ENCODE measurements around the gene COPG1.
"Not testable (repeated sequence)": the region's sequence is repeated elsewhere in the genome, so short reads cannot be mapped to it uniquely, and the experiment has no call there.

The COPG1 gene, protein sequence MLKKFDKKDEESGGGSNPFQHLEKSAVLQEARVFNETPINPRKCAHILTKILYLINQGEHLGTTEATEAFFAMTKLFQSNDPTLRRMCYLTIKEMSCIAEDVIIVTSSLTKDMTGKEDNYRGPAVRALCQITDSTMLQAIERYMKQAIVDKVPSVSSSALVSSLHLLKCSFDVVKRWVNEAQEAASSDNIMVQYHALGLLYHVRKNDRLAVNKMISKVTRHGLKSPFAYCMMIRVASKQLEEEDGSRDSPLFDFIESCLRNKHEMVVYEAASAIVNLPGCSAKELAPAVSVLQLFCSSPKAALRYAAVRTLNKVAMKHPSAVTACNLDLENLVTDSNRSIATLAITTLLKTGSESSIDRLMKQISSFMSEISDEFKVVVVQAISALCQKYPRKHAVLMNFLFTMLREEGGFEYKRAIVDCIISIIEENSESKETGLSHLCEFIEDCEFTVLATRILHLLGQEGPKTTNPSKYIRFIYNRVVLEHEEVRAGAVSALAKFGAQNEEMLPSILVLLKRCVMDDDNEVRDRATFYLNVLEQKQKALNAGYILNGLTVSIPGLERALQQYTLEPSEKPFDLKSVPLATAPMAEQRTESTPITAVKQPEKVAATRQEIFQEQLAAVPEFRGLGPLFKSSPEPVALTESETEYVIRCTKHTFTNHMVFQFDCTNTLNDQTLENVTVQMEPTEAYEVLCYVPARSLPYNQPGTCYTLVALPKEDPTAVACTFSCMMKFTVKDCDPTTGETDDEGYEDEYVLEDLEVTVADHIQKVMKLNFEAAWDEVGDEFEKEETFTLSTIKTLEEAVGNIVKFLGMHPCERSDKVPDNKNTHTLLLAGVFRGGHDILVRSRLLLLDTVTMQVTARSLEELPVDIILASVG

DNA sequence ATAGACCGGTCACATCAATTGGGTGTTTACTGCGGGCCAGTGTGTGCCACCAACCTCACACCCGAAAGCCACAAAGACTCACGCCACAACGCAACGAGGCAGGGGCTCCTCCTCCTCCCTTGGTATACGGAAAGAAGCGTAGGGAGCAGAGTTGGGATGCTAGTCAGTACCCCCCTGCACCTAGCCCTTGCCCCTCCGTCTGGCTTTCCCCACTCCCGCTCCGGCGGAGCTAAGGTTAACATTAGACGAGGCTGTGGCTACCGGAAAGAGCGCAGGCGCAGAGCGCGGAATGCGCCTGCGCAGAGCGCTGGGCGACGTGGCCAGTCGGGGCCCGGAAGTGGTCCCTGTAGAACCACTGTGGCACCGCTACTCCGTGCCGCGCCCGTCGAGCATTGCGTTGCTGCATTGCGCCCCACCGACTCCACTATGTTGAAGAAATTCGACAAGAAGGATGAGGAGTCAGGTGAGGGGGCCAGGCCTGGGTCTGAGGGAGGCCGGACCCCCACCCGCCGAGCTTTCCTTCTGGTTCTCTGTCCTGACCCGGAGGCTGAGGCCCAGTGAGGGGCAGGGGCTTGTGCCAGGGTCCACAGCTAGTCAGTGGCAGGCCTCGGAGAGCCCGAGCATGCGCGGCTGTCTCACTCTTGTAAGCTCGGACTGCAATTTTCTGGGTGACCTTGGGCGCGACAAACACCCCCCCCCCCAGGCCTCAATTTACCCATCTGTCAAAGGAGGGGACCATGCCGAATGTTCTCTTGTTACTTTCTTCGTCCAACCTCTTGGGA is at the start of gene COPG1:
Gene COPG1, plus strand, starts transcription at position 323 of the 782 bp plus-strand sequence. Its CDS starts 104 bp downstream, at position 427.
- peak; percentile 72 to 89 (median 80) for DNase-seq

DNA sequence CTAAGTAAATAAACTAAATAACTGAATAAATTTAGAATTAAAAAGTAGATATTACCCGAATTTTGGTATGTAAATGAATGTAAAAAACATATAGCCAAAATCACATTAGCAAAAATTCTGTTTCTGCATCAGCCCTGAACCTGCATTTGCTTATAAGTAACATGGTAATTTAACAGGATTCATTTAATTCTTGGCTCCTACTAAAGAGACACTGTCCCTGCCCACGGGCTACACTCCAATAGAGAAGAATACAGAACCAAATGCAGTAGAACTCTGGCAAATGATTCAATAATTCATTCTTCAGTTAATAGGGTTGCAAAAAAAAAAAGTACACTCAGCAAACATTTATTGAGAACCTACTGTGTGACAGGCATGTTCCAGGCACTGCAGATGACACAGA is 44.9 kb upstream of the COPG1 start:
- no peak for DNase-seq

DNA sequence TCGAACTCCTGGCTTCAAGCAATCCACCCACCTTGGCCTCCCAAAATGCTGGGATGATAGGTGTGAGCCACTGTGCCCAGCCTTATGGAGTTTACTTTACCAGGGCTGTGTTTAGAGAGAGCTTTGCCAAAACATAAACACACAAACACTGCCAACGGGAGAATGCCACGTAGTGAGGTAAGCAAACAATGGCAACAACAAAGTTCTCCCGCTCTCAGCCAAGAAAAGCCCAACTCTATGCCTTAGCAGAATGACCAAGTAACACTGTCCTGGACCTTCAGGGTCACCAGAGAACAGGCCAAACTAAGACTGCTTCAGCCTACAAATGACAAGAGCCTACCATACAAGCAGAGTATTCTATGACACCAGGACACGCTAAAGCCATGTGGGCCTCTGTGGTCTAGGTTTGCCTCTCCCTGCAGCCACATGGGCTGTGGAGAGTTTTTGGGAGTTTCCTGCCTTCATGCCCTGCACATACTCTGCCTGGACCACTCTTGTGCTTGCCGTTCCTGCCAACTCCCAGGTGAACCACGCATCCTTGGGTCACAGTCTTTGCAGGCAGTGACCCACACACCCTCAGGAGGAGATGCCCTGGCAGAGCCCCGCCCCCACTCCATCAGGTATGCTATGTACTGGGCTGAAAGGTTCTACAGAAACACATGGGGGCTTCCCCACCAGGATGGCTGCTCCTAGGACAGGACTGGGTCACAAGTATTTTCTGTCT is 44.1 kb upstream of the COPG1 start:
- no peak for DNase-seq

DNA sequence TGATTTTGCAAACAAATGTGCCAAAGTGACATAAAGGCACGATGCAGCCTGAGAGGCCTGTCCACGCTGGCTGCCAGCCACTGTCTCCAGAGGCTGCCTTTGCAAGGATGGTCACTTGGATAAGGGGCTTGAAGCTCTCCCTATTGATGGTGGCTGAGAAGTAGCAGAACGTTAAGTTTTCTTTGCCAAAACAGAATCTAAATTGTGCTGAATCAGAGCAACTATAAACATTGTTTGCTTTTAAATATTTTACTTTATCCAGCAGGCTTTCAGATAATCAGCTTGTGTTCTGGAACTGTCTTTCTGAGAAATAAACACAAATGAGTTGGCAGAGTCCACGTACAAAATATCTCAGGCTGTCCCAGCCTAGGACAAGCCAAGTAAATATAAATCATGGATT is 41.9 kb upstream of the COPG1 start:
- DNase-seq = no peak

DNA sequence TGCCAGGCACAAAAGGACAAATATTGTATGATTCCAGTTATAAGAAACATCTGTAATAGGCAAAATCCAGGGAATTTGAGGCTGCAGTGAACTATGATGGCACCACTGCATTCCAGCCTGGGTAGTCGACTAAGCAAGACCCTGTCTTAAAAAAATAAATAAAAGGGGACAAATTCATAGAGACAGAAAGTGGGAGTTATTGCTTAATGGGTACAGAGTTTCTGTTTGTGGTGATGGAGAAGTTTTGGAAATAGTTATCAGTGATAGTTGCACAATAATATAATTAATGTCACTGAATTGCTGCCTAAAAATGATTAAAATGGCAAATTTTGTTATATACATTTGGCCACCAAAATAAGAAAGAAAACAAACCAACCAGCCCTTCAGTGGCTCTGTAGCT is 38.1 kb upstream of the COPG1 start:
- no peak for DNase-seq

DNA sequence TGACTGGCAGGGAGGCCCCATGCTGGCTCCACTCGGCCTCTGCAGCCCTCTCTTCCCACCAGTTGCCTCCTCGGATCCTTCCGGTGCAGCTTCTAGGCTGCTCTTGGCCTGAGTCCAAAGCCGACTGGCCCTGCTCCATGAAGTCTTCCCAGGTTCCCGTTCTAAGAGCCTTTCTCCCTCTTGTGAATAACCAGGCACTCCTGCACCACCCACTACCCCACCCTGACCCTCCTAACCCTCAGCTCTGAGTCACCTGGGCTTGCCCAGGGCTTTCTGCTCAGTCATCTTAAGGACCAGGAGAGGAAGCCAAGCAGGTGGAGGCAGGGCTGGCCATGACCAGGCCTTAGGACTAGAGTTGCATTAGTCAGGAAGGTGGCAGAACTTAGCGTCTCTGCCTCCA is 37.6 kb upstream of the COPG1 start:
- no peak for DNase-seq

DNA sequence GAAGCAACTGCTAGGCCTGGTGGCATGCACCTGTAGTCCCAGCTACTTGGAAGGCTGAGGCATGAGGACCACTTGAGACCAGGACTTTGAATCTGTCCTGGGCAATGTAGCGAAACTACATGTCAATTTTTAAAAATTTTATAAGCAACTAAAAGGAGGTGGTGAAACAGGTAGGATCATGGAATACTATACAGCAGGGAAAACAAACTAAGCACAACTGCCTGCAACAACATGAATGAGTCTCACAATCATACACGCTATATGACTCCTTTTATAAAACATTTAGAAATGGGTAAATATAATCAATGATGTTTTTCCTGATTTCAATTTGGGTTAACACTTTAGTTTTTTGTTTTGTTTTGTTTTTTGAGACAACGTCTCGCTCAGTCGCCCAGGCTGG is 36.2 kb upstream of the COPG1 start:
- DNase-seq = no peak

DNA sequence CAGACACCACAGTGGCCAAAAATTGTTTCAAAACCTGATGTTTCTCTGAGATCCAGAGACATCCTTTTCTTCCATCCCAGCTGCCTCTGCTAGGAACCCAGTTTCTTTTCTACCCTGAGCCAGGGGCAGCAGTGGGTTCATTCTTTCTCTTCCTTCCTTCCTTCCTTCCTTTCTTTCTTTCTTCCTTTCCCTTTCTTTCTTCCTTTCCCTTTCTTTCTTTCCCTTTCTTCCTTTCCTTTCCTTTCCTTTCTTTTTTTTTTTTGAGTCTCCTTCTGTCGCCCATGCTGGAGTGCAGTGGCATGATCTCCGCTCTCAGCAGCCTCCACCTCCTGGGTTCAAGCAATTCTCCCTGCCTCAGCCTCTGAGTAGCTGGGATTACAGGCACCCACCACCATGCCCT is 30.7 kb upstream of the COPG1 start:
- DNase-seq = no peak

DNA sequence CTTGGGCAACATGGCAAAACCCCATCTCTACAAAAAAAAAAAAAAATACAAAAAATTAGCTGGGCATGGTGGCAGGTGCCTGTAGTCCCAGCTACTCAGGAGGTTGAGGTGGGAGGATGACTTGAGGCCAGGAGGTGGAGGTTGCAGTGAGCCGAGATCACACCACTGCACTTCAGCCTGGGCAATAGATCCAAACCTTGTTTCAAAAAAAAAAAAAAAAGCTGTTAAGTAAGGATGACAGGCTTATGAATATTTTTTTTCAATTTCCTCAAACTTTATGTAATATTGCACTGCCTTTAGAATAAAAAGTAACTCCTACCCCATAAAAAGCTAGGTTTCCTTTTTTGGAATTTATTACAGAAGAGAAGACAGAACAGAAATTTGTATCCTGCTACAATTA is 25.0 kb upstream of the COPG1 start:
- not testable (repeated sequence) for DNase-seq

DNA sequence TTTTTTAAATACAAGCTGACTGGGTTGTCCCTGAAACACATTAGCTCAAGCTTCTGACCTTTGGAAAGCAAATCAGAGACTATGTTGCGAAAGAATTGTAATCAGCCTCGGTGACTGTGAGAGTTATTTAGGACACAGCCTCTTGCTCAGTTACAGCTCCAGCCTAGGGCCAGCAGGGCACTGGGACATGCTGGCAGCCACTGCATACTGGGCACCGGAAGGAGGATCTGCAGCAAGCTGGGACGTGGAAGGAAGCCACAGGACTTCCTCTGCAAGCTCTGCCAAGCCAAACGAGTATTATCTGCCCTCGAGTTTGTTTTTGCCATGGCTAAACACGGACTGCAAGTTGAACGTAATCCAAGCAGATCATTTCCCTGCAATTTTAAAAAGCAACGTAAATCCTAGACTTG is 24.4 kb upstream of the COPG1 start:
- no peak for DNase-seq

DNA sequence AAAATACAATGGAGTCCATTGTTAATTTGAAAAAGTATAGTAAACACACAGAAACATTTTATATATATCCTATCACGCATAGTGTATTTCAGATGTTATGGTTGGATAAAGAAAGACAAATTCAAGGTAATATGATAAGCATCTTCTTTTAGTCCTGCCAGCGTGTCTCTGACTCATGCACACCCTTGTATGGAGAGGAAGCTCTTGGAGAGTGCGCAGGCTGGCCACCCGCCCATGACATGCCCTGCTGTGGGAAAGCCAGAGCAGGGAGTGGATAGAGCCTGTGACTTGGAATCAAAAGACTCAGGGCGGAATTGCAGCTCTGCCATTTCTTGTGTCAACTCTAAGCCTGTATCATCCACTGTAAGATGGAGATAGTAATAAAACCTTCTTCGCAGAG is 23.0 kb upstream of the COPG1 start:
- DNase-seq = no peak

DNA sequence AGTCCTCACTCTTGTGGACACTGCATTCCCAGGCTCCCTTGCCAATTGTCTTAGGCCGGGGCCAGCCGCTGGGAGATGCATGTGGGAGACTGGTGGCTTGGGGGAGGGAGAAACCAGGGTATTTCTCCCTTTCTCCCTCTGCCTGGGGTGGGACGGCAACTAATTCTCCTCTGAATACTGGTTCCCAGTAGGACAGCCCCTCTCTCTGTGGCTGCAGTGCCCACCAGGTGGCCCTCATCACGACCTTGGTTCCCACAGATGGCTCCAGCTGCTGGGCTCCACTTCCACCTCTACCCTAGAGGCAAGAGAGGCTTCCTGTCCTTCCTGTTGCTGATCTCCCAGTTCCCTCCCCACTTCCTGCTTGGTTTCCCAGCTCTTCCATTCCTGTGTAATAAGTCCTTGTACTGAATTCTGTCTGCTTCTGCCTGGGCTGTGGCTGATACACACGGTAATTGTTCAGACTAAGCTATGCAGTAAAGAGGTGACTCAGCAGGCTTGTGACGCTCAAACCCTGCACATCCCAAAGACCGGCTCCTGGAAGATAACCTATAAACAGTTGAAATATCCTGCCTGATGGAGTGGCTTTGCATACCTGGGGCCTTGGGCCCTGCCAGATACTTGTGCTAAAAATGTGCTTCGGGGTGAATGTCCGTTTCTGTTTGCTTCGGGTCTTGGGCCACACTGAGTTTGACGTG is 20.4 kb upstream of the COPG1 start:
- DNase-seq = no peak

DNA sequence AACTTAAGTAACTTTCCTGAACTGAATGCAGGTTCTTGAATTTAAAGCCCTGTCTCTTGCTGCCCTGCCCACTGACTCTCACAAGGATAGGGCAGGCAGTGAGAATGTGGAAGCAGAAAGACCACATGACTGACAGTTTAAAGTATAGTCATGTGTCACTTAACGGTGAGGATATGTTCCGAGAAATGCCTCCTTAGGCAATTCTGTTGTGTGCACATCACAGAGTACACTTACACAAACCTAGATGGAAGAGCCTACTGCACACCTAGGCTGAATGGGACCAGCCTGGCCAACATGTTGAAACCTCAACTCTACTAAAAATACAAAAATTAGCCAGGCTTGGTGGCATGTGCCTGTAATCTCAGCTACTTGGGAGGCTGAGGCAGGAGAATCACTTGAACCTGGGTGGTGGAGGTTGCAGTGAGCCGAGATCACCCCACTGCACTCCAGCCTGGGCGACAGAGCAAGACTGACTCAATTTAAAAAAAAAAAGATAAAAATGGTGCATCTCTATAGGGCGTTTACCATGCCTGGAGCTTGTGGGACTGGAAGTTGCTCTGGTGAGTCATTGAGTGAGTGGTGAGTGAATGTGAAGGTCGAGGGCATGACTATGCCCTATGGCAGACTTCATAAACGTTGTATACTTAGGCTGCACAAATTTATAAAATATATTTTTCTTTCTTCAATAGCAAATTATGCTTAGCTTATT is 18.9 kb upstream of the COPG1 start:
- DNase-seq = no peak

DNA sequence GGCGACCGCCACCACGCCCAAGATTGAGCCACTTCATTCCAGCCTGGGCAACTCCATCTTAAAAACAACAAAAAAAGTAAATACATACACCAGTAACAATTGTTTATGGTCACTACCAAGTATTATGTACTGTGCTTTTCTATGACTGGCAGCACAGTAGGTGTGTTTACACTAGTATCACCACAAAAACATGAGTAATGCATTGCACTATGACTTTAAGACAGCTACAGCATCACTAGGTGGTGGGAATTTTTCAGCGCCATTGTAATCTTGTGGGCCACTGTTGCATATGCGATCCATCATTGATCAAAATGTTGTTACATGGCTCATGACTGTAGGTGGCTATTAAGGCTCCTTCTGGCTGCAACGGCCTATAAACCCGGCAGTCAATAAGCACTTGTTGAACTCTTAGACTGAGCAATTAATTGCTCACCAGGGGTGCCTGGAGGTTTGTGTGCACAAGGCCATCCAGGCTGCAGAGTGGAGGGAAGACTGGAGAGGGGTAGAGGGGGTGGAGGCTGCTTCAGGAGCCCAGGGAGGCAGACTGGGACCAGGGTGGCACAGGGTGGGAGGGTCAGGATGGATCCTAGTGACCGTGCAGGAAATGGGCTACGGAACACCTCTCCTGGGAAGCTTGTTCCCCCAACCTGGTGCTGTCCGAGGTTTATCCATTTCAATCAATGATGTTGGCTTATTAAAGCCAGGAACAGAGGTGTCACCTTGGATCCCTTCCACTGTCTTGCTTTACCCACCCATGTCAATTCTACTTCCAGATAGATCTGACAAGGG is 17.9 kb upstream of the COPG1 start:
- DNase-seq = no peak

DNA sequence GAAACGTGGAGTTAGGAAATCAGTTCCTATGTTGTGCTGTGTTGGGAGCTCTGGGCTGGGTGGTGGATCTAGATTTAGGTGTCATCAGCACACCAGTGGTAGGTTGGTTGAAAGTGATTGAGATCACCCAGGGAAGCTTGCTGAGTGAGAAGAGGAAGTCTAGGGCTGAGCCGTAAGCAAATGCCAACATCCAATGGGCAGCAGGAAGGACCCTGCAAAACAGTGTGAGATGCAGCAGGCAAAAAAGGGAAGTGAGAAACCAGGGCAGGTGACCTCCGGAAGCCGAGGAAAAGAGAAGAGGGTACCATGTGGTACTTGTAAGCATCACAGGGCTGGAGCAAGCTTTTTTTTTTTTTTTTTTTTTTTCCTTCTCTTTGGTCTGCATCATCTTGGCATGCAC is 15.9 kb upstream of the COPG1 start:
- no peak for DNase-seq

DNA sequence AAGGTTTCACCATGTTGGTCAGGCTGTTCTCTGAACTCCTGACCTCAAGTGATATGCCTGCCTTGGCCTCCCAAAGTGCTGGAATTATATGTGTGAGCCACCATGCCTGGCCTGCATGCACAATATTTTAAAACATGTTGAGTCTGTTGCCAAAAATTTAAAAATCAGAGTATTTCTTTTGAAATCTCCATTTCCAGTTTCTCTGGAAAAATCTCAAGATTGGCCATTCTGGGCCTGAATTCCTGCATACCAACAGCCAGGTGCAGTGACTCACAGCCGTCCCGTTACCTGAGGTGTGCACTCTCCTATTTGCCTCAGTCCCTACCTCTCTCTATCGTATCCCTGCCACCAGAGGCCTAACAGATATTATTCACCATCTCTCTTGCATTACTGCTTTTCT is 15.0 kb upstream of the COPG1 start:
- no peak for DNase-seq

DNA sequence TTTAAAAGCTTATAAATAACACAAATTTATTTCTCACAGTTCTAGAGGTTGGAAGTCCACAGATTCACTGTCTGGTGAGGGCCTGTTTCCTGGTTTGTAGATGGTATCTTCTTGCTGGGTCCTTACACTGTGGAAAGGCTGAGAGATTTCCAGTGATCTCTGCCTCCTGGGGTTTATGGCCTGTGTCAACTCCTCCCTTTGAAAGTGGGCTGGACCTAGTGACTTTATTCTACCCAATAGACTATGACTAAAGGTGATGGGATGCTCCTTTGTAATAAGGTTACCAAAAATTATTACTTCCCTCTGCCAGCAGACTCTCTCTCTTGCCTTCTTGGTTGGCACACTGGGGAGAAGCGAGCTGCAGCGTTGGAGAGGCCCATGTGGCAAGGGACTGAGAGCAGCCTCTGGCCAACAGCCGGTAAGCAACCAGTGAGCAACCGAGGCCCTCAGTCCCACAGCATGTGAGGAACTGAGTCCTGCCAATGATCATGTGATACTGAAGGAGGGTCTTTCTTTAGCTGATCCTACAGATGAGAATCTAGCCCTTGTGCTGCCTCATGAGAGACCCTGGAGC is 14.0 kb upstream of the COPG1 start:
- DNase-seq = no peak

DNA sequence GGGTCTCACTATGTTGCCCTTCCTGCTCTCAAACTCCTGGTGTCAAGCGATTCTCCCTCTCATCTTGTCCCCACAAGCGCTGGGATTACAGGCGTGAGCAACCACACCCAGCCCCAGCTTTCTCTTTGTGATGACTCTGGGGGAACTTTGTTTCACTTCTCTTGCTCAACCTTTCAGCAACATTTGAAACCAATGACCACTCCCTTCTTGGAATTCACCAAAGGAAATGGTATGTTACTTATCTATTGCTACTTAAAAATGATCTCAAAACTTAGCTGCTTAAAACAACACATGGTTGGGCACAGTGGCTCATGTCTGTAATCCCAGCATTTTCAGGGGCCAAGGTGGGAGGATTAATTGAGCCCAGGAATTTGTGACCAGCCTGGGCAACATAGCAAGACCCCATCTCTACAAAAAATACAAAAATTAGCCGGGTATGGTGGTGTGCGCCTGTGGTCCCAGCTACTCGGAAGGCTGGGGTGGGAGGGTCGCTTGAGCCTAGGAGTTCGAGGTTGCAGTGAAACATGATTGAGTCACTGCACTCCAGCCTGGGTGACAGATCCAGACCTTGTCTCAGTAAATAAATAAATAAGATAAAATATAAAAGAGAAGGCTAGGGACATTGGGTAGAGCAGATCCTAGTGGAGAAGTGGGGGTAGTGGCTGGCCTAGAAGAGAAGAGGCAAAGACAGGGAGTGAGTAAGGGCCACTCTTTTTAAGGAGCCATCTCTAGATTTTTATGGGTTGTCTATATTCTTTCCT is 10.3 kb upstream of the COPG1 start:
- no peak for DNase-seq

DNA sequence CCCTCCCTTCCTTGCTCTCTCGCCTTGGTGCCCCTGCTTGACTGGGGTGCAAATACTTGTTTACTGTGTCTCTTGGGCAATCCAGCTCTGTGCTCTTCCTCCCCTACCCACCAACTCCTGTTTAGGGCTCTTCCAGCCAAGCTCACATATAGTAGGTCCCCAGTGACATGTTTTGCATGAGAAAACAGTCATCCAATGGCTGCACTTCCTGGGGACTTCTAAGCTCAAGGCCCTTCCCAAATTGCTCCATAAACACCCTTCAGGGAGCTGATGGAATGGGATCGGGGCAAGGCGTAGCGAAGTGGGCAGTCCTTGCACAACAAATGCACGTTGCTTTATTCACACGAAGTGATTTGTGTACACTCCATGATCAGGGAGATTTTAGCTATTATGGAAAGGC is 9.4 kb upstream of the COPG1 start:
- DNase-seq = no peak
